ENCODE results near the gene ITPRIP.

Gene ITPRIP, protein sequence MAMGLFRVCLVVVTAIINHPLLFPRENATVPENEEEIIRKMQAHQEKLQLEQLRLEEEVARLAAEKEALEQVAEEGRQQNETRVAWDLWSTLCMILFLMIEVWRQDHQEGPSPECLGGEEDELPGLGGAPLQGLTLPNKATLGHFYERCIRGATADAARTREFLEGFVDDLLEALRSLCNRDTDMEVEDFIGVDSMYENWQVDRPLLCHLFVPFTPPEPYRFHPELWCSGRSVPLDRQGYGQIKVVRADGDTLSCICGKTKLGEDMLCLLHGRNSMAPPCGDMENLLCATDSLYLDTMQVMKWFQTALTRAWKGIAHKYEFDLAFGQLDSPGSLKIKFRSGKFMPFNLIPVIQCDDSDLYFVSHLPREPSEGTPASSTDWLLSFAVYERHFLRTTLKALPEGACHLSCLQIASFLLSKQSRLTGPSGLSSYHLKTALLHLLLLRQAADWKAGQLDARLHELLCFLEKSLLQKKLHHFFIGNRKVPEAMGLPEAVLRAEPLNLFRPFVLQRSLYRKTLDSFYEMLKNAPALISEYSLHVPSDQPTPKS

DNA sequence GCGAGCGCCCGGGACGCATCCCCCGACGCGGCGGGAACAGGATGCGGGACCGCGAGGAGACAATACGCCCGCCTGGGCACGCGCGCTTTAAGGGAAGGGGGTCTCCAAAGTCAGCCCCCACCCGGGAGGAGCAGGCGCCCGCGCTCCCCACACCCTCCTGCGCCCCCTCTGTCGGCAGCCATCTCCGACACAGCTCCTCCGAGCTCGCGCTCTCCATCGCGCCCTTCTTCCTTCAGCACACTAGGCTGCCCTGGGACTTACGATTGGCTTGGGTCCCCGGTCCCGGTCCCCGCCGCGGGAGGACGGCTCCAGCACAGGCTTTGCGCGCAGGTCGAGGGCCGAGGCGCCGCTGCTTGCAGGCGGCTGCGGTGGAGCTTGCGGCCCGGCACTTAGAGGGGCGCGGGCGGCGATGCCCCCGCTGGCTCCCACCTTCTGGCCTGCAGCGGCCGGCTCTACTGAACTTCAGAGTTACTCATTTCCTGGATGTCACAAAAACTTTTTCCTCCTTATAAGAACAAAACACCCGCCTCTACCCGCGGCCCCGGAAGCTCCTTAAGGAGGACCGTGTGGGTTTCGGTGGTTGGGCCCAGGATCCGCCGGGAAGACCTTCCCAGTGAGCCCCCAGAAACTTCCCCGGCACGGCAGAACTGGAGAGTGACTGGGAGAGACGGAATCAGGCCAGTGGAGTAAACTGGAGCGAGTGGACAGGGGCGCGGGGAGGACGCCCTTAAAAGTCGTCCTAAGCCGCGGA lies at the start of gene ITPRIP:
TSS of gene ITPRIP (minus strand) at position 481 of the 751 bp plus-strand sequence. CDS start 22,414 bp downstream, outside the sequence.
- peak; percentile 70 for DNase-seq

DNA sequence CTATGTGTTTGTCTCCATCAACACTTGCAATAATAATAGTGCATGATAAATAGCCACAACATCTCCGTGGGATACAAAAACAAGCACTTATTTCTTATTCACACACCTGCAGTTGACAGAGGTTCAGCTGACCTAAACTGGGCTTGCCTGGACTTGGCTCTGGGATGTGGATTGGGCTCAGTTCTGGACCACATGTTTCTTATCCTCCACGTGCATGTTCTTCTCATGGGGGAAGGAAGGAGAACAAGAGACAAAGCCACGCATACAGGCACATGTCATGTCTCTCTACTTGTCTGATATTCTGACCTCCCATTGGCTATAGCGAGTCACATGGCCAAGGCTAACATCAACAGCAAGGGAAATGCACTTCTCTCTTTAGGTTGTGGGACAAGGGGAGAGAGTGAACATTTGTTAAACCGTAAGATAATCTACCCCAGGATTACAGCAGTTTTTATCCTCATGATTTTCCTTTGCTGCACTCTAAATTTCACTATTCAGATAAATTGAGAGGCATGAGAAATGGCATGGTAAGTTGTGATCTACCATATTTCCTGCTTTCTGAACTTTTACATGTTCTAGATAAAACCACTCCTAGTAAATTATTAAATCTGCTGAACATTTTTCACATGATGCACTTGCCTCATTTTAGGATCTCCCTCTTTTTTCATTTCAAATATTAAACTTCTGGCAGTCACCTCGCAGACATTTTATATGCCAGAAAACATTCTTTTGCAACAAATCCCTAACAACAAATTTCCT lies 49.0 kb upstream of the ITPRIP start:
- DNase-seq = no peak

DNA sequence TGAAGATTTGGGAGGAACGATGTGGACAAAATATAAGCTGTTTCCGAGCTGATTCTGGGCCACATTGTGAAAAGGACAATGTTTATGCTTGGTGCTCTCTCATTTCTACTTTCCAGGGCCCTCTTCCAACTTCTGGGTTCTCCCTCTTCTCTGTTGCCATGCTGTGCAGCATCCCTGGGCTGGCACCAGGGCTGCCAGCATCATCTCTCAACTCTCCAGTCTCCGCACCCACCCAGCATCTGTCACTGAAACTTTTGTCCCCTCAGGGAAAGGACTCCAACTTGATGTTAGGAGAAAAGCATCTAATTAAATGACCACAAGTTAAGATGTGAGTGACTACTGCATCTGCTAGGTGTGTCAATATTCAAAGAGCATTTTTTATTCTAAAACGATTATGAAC lies 42.1 kb upstream of the ITPRIP start:
- no peak for DNase-seq

DNA sequence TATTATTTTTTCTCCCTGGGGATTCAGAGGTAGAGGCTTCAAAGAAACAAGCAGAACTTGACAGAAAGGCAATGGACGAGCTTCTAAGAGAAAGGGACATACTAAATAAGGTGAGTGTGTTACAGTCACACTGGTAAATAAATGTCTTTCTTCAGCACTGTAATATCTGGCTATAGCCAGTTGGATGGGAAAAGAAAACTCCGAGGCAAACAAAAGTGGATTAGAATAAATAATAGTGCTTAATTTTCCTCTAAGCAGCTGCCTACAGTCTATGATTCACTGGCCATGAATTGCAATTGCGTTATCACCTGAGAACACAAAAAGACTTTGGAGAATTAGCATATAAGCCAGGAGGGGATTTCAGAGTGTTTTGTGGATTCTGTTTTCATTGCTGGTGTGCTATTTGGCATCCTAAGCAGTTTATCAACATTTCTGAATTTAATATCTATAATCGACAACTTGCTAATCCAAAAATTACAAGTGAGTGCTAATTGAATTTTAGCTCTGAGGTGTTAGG lies 38.6 kb upstream of the ITPRIP start:
- DNase-seq = no peak

DNA sequence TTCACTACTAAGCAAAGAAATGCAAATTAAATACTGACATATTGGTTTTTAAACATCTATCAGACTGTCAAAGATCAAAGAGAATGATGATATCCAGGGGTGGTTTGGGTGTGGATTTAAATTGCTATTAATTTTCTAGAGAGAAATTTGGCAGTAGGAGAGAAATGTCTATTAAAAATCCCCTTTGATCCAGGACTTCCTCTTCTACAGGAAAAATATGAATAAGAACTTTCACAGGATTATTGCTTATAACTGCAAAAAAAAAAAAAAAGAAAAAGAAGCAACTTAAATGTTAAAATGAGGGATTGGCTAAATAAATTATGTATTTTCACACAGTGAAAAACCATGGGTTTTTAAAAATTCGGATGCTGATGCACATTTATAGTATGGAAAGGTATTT lies 36.3 kb upstream of the ITPRIP start:
- no peak for DNase-seq

DNA sequence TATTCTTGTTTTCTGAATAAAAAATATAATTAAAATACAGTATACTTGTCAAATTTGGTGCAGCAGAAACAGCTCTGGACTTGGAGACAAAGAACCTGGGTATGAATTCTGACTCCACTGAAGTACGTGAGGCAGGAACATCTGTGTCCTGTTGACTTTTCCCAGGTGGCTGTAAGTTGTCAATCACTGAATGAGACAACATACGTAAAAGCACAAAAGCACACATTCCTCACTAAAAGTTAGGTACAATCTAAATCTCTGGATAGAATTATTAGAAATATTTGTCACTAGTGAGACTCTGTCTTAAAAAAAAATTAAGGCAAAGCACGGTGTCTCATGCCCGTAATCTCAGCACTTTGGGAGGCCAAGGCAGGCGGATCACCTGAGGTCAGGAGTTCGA lies 33.5 kb upstream of the ITPRIP start:
- DNase-seq = no peak

DNA sequence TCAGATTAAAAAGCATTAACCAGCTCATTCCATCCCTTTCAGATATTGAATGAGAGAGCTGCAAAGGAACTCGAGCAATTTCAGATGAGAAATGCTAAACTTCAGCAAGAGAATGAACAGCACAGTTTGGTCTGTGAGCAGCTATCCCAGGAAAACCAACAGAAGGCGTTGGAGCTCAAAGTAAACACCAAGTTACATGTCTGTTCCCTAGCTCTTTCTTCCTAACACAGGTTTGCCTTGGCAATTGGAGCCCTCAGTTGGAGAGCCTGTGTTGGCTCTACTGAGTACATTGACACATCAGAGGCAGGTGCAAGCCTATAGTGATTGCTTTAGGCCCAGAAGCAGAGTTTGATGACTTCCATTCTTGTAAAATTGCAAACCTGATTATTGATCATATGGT lies 30.1 kb upstream of the ITPRIP start:
- no peak for DNase-seq

DNA sequence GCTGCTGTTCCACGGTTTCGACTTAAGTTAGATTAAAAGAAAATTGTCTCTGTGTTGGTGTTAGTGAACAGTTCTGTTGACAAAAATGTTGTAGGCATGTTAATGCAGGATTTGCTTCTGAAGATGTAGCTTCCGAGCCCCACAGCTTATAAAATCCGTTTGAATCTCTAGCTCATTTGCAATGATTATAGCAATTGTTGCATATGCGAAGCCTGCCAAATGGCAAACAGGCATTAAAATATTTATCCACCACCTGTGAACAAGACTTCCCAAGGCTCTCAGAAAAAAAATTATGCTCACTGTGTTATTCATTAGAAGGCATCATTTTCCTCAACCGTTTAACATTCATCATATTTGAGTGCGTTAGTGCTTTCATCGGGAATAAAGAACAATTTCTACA lies 29.6 kb upstream of the ITPRIP start:
- DNase-seq = no peak

DNA sequence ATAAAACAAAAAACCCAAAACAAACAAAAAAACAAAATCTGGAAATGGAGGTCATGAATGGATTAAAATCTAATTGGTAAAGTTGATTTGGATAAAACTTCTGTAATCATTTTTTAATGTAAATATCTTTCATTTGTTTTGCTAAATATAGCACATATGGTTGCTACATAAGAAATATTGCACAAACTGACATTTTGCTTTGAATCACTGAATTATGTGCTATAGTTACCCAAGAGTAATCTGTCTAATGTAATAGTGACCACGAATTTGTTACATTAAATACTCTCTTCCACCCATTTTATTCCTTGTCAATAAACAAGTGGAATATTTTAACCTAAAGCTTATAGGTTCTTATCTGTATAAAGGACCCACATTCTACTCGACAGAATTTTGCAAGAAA lies 21.5 kb upstream of the ITPRIP start:
- no peak for DNase-seq

DNA sequence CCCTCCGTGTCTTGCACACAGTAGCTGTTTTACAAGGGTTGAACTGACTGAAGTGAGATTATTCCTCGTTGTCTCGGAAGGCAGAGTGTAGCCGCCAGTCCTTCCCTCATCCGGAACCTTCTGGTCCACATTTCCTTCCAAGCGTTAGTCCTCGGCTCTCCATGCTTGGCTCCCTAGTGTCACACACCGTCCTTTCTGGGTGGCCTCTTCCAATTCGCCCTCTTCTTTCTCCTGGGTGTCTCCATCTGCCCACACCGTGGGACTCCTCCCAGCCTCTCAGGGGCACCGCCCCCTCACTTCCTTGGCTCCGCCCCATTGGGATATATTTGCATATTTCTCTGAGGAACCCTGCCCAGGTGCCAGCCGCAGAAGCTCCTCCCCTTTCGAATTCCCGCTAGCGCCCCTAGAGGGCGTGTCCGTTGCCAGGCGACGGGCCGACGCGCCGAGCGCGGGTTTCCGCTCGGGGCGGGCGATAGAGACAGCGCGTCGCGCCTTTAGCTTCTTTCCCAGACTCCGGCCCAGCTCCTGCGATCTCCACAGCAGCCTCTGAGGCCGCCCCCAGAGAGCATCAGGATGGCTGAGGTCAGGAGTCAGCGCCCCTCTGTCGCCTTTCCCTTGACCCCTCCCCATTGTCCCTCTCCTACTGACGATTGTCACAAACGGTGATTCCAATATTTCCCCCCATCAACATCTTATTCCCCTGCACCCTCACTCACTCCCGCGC lies 15.2 kb upstream of the ITPRIP start, which contains the start of gene CFAP58:
TSS of gene CFAP58 (plus strand) at position 509 of the 724 bp plus-strand sequence. CDS start at position 574, 65 bp downstream.
- DNase-seq = peak; percentile 92

DNA sequence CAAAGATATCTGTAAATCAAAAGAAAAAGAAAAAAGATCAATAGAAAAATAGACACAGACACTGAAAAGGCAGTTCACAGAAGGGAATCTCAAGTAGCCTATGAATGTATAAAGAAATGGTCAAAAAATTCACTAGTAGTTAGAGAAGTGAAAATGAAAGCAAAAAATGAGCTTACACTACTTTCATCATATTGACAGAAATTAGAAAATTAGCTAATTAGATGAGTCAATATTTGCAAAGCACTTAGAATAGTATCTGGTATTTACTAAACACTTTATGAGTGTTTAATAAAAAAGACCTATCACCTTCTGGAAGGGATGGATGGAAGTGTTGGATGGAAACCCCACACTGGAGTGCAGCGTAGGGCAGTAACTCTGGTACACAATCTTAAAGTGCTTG lies 13.7 kb upstream of the ITPRIP start:
- no peak for DNase-seq

DNA sequence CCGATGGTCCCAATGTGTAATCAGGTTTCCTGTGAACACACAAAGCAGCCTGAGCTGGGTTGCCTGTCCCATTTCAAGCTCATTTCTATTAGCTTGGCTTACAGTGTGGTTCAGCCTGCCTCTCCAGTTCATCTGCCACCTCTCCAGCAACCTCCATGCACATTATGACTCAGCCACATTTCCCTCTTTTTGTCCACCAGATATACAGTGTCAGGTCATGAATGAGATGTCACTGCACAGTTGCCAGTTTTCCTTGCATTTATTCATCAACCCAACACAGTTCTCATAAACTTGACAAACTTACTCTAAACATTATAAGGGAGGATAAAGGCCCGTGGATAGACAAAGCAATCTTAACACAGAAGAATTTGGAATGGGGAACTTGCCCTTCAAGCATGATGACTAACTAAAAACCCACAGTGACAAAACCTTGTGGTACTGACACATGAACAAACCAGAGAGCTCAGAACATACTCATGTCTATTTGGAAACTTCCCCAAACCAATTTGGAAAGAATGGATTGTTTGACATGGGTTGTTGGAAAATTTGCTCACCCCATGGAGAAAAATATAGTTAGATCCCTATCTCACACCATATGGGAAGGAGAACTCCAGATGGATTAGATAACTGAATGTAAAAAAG lies 12.9 kb upstream of the ITPRIP start:
- DNase-seq = no peak

DNA sequence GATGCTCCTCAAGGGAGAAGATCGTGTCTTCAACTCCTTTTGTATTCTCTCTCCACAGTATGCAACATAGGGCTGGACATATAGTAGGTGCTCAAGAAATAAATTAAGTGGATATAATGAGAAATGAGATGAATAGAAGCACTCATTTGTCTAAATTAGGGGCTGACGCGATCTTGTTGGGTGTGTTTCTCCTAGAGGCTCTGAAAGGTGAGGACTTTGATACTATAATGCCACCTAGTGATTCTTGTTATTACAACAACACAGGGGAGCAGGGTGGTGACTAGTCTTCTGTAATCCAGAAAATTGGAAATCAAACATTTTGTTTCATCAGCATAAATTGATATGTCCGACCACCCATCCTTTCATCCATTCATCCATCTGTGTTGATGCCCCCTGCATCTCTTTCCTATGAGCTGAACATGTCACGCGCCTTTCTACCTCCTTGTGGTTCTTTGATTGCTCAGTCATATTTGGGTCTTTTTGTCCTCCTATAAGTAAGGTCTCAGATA lies 11.9 kb upstream of the ITPRIP start:
- no peak for DNase-seq

DNA sequence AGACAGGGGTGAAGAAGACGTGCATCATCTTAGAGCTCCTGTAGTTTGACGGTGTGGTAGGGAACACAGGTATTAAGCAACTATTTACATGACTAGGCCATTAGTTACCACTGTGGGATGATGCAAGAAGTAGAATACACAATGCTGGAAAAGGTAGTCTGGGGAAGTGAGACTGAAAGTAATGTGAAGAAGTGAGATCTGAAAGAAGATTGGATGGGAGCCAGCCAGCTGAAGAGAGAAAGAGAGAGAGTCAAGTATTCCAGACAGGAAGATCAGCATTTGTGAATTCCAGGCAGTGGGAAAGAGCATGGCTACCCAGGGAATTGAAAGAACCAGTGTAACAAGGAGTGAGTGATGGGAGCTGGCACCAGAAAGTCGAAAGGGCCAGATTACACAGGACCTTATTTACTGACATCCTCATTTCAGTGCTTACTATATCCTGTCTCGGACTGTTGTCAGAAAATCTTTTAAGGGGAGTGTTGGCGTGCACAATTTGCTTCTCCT lies 11.4 kb upstream of the ITPRIP start:
- no peak for DNase-seq

DNA sequence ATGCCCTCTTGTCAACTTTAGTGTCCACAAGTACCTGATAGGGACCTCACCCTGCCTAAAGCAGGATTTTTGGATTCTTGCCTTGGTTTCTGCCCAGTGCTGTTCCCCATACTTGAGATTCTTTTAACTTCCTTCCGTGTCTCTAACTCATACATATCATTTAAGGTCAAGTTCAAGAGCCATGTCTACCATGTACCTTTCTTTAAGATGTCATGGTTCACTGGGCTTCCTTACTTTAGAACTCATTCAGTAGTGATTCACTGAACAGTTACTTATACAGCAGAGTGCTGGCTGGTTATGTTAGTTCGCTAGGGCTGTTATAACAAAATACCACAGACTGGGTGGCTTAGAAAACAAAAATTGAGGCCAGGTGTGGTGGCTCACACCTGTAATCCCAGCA lies 10.3 kb upstream of the ITPRIP start:
- no peak for DNase-seq

DNA sequence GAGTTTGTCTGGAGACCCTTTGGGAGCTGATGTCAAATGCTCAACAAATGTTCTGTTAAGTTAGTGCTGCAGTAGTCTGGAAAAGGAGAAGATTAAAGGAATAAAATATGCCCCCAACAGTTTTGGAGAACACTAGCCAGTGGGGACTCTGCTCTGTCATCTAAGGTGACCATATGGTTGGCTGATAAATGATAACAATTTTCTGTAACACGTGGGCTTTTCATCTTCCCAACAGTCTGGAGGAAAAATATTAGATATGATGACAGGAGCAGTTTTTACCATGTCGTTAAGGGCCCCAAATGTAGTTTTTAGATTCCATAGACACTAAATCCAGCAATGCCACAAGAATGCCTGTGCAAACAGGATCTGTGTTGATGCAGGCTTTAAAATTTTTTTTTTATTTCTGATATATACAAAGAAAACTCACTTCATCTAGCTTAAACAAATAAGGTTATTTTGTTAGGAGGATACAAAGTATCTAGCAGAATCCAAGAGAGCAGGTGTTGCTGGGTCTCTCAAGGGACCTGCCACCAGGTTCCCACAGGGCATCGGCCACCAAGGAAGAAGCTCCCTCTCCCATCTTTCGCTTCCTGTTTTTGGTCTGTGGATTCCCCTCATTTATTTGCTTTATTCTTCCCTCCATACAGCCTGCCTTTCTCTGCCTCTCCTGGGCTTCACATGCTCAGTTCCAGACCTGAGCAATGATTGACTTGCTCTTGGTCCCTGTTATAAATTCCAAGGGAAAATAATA lies 9.2 kb upstream of the ITPRIP start:
- DNase-seq = no peak

DNA sequence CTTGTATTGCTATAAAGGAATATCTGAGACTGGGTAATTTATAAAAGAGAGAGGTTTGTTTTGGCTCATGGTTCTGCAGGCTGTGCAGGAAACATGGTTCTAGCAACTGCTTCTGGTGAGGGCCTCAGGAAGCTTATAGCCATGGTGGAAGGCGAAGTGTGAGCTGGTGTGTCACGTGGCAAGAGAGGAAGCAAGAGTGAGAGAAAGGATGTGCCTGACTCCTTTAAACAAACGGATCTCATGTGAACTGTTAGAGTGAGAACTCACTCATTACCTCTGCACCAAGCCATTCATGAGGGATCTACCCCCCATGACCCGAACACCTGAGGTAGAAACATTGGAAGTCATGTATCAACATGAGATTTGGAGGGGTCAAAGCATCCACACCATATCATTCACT lies 7.7 kb upstream of the ITPRIP start:
- DNase-seq = no peak

DNA sequence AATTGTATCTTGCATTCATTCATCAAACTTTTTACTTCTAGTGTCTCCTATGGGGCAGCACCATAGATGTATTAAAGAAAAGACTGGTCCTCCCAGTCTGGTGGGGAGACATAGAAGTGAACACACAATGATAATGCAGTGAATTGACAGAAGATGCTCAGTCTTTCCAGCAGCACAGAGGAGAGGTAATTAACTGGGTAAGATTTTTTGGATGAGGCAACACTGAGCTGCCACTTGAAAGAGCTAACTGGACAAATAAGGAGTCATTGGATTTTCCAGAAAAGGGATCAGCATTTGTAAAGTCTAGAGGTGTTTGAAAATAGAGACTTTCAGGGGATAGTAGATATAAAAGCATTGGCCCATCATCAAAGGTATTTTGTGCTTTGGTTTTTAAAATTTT lies 7.2 kb upstream of the ITPRIP start:
- DNase-seq = no peak

DNA sequence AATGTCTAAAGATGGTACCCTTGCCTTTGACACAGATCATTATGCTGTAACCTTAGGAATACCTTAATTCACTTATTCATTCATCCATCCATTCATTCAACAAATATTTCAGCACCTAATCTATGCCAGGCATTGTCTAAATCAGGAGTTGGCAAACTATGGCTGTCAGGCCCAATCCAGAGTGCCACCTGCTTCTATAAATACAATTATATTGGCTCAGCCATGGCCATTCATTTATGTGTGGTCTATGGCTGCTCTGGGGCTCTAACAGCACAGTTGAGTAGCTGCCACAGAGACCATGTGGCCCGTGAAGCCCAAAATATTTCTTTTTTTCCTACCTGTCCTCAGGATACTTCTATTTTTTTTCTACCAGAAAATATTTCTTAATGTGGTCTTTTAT lies 6.0 kb upstream of the ITPRIP start:
- no peak for DNase-seq

DNA sequence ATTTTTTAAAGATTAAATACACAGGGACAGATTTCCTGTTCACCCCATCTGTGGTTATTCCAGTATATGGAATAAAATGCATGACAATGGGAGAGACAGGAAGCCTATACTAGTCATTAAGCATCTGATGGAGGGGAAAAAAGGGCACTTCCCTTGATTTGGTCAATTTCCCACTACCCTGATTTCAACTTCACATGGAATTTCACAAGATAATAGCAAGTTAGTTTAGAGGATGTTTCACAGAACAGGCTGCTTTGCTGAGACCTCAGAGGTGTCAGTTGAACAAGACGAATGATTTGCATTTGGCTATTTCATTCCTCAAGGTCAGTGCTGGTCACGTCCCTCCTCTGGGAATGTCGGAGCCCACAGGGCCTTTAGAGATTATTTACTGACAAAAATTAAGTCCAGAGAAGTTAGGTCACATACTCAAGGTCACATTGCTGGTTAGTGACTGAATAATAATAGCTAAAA lies 4.7 kb upstream of the ITPRIP start:
- no peak for DNase-seq
